Stimulated activated CD4-positive, alpha-beta T cell treated with anti-CD3 and anti-CD28 coated beads, Interleukin-12 subunit alpha, Interleukin-12 subunit beta, amount 100 ng/mL, for 48 hours (primary cell): ENCODE measurements around the gene FAM169A.
"Not testable (repeated sequence)": the region's sequence is repeated elsewhere in the genome, so short reads cannot be mapped to it uniquely, and the experiment has no call there.

Source experiments
- DNase-seq, 3 donors: peaks; one replicate each; pipeline ENCODE4 v3.0.0-alpha.2; 2020; ENCODE audit warnings: low read depth in 2 of 3, low spot score in 1 of 3

Gene FAM169A

GRCh38 chr5:74865804-74866595, at the start of gene FAM169A:
Gene FAM169A (minus strand): TSS chr5:74866387. CDS start chr5:74841676, 24,711 bp downstream.
- peak in 1 of 3 donors; percentile 23 for DNase-seq

- DNase-seq = no peak
These were observed 49.3 kb upstream of the FAM169A start for GRCh38 chr5:74915488-74915887.

GRCh38 chr5:74911421-74911820, 45.2 kb upstream of the FAM169A start:
- DNase-seq = not testable (repeated sequence)

GRCh38 chr5:74909888-74910287, 43.7 kb upstream of the FAM169A start:
- not testable (repeated sequence) for DNase-seq

GRCh38 chr5:74908237-74908636, 42.0 kb upstream of the FAM169A start:
- DNase-seq = not testable (repeated sequence)

- not testable (repeated sequence) for DNase-seq
These were observed 38.5 kb upstream of the FAM169A start for GRCh38 chr5:74904713-74905112.

GRCh38 chr5:74903165-74903787, 37.1 kb upstream of the FAM169A start:
- DNase-seq = no peak

- DNase-seq = no peak
These were observed 30.9 kb upstream of the FAM169A start for GRCh38 chr5:74897049-74897448.

- no peak for DNase-seq
These were observed 29.7 kb upstream of the FAM169A start for GRCh38 chr5:74895906-74896305.

- DNase-seq = no peak
These were observed 28.2 kb upstream of the FAM169A start for GRCh38 chr5:74894351-74894750.

- no peak for DNase-seq
These were observed 26.7 kb upstream of the FAM169A start for GRCh38 chr5:74892921-74893320.

- DNase-seq = no peak
These were observed 23.4 kb upstream of the FAM169A start for GRCh38 chr5:74889523-74890105.

- DNase-seq = no peak
These were observed 21.9 kb upstream of the FAM169A start for GRCh38 chr5:74888117-74888516.

- no peak for DNase-seq
These were observed 19.0 kb upstream of the FAM169A start for GRCh38 chr5:74885170-74885569.

GRCh38 chr5:74882379-74883134, 16.4 kb upstream of the FAM169A start:
- DNase-seq = not testable (repeated sequence)

GRCh38 chr5:74877624-74878304, 11.6 kb upstream of the FAM169A start:
- no peak for DNase-seq

- DNase-seq = no peak
These were observed 10.0 kb upstream of the FAM169A start for GRCh38 chr5:74875994-74876791.

- DNase-seq = no peak
These were observed 7.5 kb upstream of the FAM169A start for GRCh38 chr5:74873525-74874249.

GRCh38 chr5:74870299-74871067, 4.3 kb upstream of the FAM169A start:
- DNase-seq = no peak
